Endothelial cell of umbilical vein (primary cell): ENCODE results near the gene HDAC4. TPM values are rescaled to one million over a fixed set of nuclear protein-coding genes. Genes with fewer than 3 reads are reported as not detected.

Experiments
- BruUV-seq: library from RNA; stranded (reverse); fragments of 400-500 nt; replicated peaks from 2 replicates; lab custom pipeline; 2021; lab: Mats Ljungman, UMichigan
- CTCF ChIA-PET: fragments of 300-600, 350-600 bp; sonication (Branson Sonifier 250); formaldehyde crosslinking; loops from one replicate; lab custom pipeline; 2021; ENCODE audit warnings: antibody characterized with exemption, inconsistent platforms; lab: Charles Lee
- POLR2A ChIA-PET: fragments of 300-600, 350-600 bp; sonication (Branson Sonifier 250); formaldehyde crosslinking; loops from one replicate; lab custom pipeline; 2021; ENCODE audit warnings: antibody characterized with exemption, inconsistent platforms; lab: Charles Lee
- DNase-seq: peaks from one replicate; pipeline ENCODE4 v3.0.0-alpha.2; 2011; ENCODE audit warnings: low read depth, low spot score
- FAIRE-seq: peaks from 2 replicates; lab custom pipeline; 2011; peaks lifted over from hg19 to GRCh38; lab: Jason Lieb, UNC
- H2AFZ ChIP-seq: 2 replicates; pipeline ENCODE4 v1.6.0; 2012; ENCODE audit warnings: low read depth, low read length, control low read depth, inconsistent platforms
- H3K27ac ChIP-seq: 2 replicates; pipeline ENCODE4 v1.5.1; 2011; ENCODE audit warnings: low read depth, mild to moderate bottlenecking, control low read depth, low read length, moderate library complexity; ENCODE audit not compliant: insufficient read depth
- H3K27me3 ChIP-seq, 2 experiments: 2 replicates each; pipeline versions ENCODE4 v1.6.0 to v1.6.1; 2011; ENCODE audit warnings: low read length in 2 of 2, mixed read lengths in 1 of 2; ENCODE audit not compliant: control insufficient read depth in 2 of 2, insufficient read depth in 2 of 2
- H3K36me3 ChIP-seq, 2 experiments: 2 replicates in 1 of 2; 3 replicates in 1 of 2; pipeline ENCODE4 v1.5.1; 2011; ENCODE audit warnings: low read length in 2 of 2, mild to moderate bottlenecking in 1 of 2, moderate library complexity in 1 of 2; ENCODE audit not compliant: control insufficient read depth in 2 of 2, insufficient read depth in 2 of 2; ENCODE audit errors: extremely low read depth in 1 of 2
- H3K4me1 ChIP-seq: 3 replicates; pipeline ENCODE4 v1.5.1; 2011; ENCODE audit warnings: mild to moderate bottlenecking, low read length; ENCODE audit not compliant: control insufficient read depth, insufficient read depth; ENCODE audit errors: extremely low read depth
- H3K4me2 ChIP-seq: 2 replicates; pipeline ENCODE4 v1.6.1; 2011; ENCODE audit warnings: low read length, control low read depth, mixed read lengths; ENCODE audit not compliant: insufficient read depth
- H3K4me3 ChIP-seq, 3 experiments: fragments of 200-600 bp in 1 of 3; sonication (generic), shearing (Covaris generic) in 1 of 3; replicated peaks in 1 of 3; 2 replicates each; pipeline ENCODE4 v1.5.1; 2011 to 2016; ENCODE audit warnings: control low read depth in 3 of 3, low read length in 3 of 3, mild to moderate bottlenecking in 2 of 3, inconsistent platforms in 1 of 3, low read depth in 1 of 3, moderate library complexity in 1 of 3; ENCODE audit not compliant: insufficient read depth in 1 of 3
- H3K79me2 ChIP-seq: 2 replicates; pipeline ENCODE4 v1.6.0; 2012; ENCODE audit warnings: low read length, inconsistent platforms; ENCODE audit not compliant: control insufficient read depth, insufficient read depth
- H3K9ac ChIP-seq: replicated peaks from 2 replicates; pipeline ENCODE3; 2011; ENCODE audit warnings: low read length, control low read depth; ENCODE audit not compliant: insufficient read depth; ENCODE audit errors: extremely low read depth
- H3K9me1 ChIP-seq: replicated peaks from 3 replicates; pipeline ENCODE4 v1.6.0; 2011; ENCODE audit warnings: mild to moderate bottlenecking, low read length; ENCODE audit not compliant: control insufficient read depth, insufficient read depth; ENCODE audit errors: extremely low read depth
- H3K9me3 ChIP-seq: replicated peaks from 2 replicates; pipeline ENCODE4 v1.5.1; 2012; ENCODE audit warnings: low read length, inconsistent platforms; ENCODE audit not compliant: control insufficient read depth, insufficient read depth
- H4K20me1 ChIP-seq: replicated peaks from 2 replicates; pipeline ENCODE3; 2011; ENCODE audit warnings: mild to moderate bottlenecking, low read length; ENCODE audit not compliant: control insufficient read depth, insufficient read depth; ENCODE audit errors: extremely low read depth
- EZH2 ChIP-seq: IDR thresholded peaks from 2 replicates; pipeline ENCODE4 v1.6.1; 2012; ENCODE audit warnings: borderline replicate concordance, low read depth, mild to moderate bottlenecking, moderate library complexity, low read length, inconsistent platforms; ENCODE audit not compliant: severe bottlenecking
- FOS ChIP-seq: IDR thresholded peaks from 2 replicates; pipeline ENCODE4 v1.6.1; 2011; ENCODE audit warnings: mild to moderate bottlenecking, low read length, moderate library complexity, borderline replicate concordance; ENCODE audit not compliant: insufficient read depth
- MYC ChIP-seq: IDR thresholded peaks from one replicate; pipeline ENCODE4 v1.6.1; 2011; ENCODE audit warnings: mild to moderate bottlenecking, low read depth, low read length
- POLR2AphosphoS5 ChIP-seq: IDR thresholded peaks from 2 replicates; pipeline ENCODE4 v1.6.1; 2012; ENCODE audit warnings: low read depth, mild to moderate bottlenecking, control low read depth, low read length, moderate library complexity; ENCODE audit not compliant: insufficient read depth
- dilution Hi-C: fragments of 300-500 bp; cut with MboI; formaldehyde crosslinking; loops from one replicate; pipeline ENCODE4 v1.15.0; 2019; ENCODE audit warnings: low sequenced_read_pairs; ENCODE audit not compliant: extremely low pct_ligation_motif_present
- intact Hi-C: fragments of 100-400 bp; cut with micrococcal nuclease; formaldehyde crosslinking; loops from one replicate; pipeline ENCODE4 v1.10.0; 2022
- polyA plus RNA-seq, 4 experiments: library from polyadenylated mRNA; depleted of rRNA in 3 of 4; stranded (reverse) in 3 of 4; unstranded in 1 of 4; fragments of >200 nt; gene quantifications; 2 replicates each; pipeline versions ENCODE4 v1.2.1 to v1.2.3, GENCODE V29; 2011 to 2012; ENCODE audit warnings: missing spikeins in 1 of 4
- total RNA-seq: library from RNA; stranded (reverse); gene quantifications from 2 replicates; pipeline ENCODE4 v1.2.3, GENCODE V29; 2021
- TF ChIP-seq, protein P1 (sequence below), 2 donors: IDR thresholded peaks; 1 replicate in 1 of 2; 2 replicates in 1 of 2; pipeline ENCODE4 v1.5.1; 2011; ENCODE audit warnings: low read length in 2 of 2, mild to moderate bottlenecking in 2 of 2, moderate library complexity in 2 of 2, control low read depth in 1 of 2, inconsistent platforms in 1 of 2, low read depth in 1 of 2; ENCODE audit not compliant: insufficient read depth in 1 of 2; ENCODE audit errors: extremely low read depth in 1 of 2

Gene HDAC4
- total and polyA plus RNA-seq, 2 donors (not counting 3 experiments of a cell fraction or from before 2014, with no cell fraction given) = 13.4 to 33.0 TPM

- BruUV-seq = no TSS peak
- ChIA-PET POLR2A (interaction anchor here (0.6 kb wide), 1 partner anchor 187 kb away, joined by 3 read pairs; no protein-coding TSS in a partner anchor), CTCF (no interaction called here)
- Histone ChIP-seq H3K4me3 (no peak overlapping the region), H3K9me1 (no peaks in the 10 kb centered on the region), H3K9me3 (no peaks in the 10 kb centered on the region), H2AFZ (no peak overlapping the region), H3K9ac (no peak overlapping the region), H3K4me1 (peaks cover 3% of the 10 kb centered on the region), H3K27me3 (no peaks in the 10 kb centered on the region), H3K4me2 (no peak overlapping the region), H4K20me1 (no peaks in the 10 kb centered on the region), H3K36me3 (no peaks in the 10 kb centered on the region), H3K27ac (no peak overlapping the region), H3K79me2 (no peaks in the 10 kb centered on the region)
- no peak for DNase-seq
- intact Hi-C loops (no loop called here), dilution Hi-C loops (no loop called here)
- no peak for TF ChIP-seq MYC
- TF ChIP-seq, protein P1, sequence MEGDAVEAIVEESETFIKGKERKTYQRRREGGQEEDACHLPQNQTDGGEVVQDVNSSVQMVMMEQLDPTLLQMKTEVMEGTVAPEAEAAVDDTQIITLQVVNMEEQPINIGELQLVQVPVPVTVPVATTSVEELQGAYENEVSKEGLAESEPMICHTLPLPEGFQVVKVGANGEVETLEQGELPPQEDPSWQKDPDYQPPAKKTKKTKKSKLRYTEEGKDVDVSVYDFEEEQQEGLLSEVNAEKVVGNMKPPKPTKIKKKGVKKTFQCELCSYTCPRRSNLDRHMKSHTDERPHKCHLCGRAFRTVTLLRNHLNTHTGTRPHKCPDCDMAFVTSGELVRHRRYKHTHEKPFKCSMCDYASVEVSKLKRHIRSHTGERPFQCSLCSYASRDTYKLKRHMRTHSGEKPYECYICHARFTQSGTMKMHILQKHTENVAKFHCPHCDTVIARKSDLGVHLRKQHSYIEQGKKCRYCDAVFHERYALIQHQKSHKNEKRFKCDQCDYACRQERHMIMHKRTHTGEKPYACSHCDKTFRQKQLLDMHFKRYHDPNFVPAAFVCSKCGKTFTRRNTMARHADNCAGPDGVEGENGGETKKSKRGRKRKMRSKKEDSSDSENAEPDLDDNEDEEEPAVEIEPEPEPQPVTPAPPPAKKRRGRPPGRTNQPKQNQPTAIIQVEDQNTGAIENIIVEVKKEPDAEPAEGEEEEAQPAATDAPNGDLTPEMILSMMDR (IDR thresholded peaks at IDR 0.05; ENCODE audit: extremely low read depth in 1 of 2, insufficient read depth in 1 of 2, low read depth in 1 of 2, low read length in 2 of 2) = no peak
- TF ChIP-seq EZH2 = no peak
- no peak for TF ChIP-seq FOS
- TF ChIP-seq POLR2AphosphoS5 = no peak
- no peak for FAIRE-seq
These were observed 284.2 kb downstream of the HDAC4 start for GRCh38 chr2:239116456-239117246.
